HG03280 (cell line): ENCODE results near the gene LRRC8B.
"Not testable (repeated sequence)": the region's sequence is repeated elsewhere in the genome, so short reads cannot be mapped to it uniquely, and the experiment has no call there.

Experiments used
- ATAC-seq: cut with Tn5 transposase; IDR thresholded peaks from one replicate; pipeline ENCODE4 v1.9.1; 2021; ENCODE audit warnings: mild to moderate bottlenecking, moderate library complexity; ENCODE audit not compliant: unreplicated experiment

Gene LRRC8B

DNA sequence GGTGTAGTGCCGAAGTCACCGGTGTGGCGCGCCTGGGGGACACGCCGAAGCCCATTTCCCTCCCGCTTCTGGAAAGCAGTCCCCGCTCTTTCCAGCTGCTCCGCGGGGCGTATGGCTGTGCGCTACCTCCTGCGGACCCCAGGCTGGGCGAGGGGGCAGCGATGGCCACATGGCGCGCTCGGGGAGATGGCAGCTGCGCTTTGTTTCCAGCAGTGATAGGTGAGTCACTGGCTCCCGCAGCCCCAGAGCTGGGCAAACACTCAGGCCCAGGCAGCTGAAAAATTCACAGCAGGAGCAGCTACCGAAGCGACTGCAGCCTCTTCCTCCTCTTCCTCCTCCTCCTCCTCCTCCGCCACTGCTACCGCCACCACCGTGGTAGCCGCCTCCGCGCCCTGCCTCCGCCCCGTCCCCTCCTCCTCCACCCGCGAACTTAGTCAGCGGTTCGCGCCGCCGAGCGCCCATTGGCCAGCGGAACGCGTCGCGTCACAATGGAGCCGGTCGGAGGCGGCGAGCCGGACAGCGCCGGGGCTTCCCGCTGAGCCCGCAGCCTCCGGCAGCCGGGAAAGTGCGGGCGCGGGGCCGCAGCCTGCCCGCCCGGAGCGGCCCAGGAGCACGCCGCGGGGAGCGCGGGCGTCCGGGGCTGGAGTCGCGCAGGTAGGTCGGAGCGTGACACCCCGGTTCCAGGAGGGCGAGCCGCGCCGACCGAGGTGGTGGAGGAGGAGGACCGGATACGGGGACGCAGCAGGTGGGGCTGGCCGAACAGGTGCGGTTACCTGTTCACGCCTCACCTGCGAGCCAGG, at the start of gene LRRC8B:
Gene LRRC8B (plus strand): TSS at position 461 of the 800 bp plus-strand sequence. CDS start 57,822 bp downstream, outside the sequence.
- peak; percentile 92 for ATAC-seq

GRCh38 chr1:89475269-89475668, 49.4 kb upstream of the LRRC8B start:
- ATAC-seq, result no peak

DNA sequence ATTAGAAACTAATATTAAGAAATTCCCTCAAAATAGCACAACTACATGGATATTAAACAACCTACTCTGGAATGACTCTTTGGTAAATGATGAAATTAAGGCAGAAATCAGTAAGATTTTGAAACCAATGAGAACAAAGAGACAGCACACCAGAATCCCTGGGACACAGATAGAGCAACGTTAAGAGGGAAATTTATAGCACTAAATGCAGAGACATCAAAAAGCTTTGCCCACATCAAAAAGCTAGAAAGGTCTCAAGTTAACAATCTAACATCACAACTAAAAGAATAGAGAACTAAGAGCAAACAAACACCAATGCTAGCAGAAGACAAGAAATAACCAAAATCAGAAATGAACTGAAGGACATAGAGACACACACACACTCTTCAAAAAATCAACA, 48.6 kb upstream of the LRRC8B start:
- no peak for ATAC-seq

GRCh38 chr1:89483010-89483756, 41.4 kb upstream of the LRRC8B start:
- peak; percentile 57 for ATAC-seq

DNA sequence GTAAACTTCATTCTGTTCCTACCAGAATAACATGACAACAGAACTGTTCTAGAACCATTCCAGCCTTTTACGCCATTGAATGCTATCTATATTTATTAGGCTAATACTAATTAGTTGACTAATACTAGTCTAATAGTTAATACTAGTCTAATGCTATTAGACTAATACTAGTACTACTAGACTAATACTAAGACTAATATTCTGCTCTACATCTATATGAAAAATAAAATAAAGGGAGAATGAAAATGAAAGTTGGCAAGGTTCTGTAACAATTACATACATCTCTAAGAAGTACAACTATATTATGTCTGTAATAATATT, 40.9 kb upstream of the LRRC8B start:
- ATAC-seq, result no peak

GRCh38 chr1:89484092-89485038, 40.3 kb upstream of the LRRC8B start:
- no peak for ATAC-seq

DNA sequence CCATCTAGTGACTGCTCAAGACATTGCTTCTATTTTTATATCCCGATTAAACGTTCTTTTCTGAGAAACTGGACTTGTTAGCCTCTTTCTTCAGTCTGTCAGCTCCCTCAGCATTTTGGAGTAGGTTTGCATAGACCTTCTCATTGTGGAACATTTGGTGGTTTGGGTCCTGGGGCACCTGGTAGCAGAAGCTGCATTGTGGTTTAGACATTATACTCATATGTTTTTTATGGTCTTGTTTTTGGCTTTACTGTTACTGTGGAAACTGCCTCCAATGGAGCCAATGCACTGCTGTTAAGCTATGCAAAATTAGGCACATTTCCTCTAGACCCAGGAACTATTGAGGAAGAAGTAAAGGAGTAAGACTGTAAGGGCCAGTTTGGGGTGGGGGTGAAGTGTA, 36.7 kb upstream of the LRRC8B start:
- ATAC-seq, result peak; percentile 76

DNA sequence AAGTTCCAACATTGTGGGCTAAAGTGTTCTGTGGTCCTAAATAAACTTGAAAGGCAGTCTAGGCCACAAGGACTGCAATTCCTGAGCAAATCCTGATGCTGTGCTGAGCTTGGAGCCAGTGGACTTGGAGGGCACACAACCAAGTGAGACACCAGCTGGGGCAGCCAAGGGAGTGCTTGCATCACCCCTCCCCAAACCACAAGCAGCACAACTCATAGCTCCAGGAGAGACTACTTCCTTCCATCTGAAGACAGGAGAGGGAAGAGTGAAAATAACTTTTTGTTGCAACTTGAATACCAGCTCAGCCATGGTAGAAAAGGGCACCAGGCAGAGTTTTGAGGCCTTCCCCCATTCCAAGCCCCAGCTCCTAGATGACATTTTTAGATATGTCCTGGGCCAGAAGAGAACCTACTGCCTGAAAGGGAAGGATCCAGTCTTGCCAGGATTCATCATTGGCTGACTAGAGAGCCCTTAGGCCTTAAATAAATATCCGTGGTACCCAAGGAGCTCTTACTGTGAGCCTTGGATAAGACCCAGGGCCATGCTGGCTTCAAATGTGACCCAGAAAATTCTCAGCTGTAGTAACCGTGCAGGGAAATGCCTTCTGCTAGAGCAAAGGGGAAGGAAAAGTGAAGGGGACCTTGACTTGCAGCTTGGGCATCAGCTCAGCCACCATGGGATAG, 35.4 kb upstream of the LRRC8B start:
- ATAC-seq, result no peak

- ATAC-seq, result no peak
Measured at GRCh38 chr1:89490389-89490788, 34.2 kb upstream of the LRRC8B start.

GRCh38 chr1:89499320-89499719, 25.3 kb upstream of the LRRC8B start:
- ATAC-seq, result no peak

GRCh38 chr1:89502042-89502441, 22.6 kb upstream of the LRRC8B start:
- no peak for ATAC-seq

DNA sequence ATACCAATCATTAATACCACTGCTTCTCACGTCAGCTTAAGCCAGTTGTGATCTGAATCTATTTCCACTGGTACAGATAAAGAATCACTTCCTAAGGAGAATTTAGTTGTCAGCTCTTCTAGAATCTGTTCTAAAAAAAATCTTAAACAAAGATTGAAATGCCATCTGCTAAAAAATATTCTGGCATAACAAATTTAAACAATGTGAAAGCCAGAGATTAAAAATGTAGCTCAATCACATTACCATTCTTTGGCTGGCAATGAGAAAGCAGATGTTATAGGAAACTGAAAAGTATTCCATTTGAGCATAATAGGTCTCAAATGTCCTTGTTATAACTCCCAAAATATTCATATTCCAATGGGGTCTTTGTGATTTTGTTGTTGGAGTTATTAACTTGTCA, 21.7 kb upstream of the LRRC8B start:
- no peak for ATAC-seq

DNA sequence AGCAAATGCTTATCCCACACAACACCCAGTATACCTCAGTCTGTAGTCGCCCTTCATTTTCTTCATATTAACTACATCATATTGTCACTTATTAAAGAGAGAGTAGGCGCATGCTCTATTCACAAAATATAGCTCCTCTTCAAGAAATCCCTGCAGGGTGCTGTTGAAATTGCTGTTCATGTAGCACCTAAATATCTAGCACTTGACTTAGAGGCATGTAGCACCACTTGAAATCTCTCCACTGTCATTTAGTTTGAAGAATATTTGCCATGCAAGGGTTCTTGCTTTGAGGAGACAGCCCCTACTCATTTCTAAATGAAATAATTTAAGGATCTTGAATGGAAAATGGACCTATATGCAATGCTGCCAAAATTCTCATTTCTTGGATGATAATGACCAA, 20.9 kb upstream of the LRRC8B start:
- ATAC-seq, result no peak

- ATAC-seq, result not testable (repeated sequence)
Measured at GRCh38 chr1:89510061-89510460, 14.6 kb upstream of the LRRC8B start.

DNA sequence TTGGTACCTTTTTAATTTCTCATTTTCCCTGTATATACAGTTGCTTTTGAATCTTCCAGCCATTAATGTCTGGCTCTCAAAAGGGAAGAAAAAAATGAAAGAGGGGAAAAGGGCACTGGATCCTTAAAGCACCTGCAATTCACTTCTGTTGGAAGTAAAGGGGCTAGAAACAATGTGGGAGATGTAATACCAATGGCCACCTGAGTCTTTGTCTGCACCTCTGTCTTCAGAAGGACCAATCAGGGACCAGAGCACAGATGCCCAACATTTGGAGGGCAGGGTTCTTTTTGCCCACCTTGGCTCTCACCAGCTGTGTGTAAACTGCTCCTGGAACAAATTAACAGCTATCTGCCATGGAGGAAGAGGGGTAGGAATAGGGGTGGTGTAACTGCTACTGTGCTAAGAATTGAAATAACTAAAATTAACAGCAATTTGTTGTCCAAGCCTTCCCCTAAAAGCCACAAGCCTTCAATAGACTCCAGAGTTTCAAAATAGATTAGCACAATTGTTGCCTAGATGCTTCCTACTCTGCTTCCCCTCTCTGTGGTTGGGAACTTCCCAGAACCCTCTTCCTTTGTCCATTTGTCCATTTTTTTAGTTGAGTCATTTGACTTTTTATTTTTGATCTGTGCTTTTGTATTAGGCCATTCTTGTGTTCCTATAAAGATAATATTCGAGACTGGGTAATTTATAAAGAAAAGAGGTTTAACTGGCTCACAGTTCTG, 11.5 kb upstream of the LRRC8B start:
- ATAC-seq, result no peak

- no peak for ATAC-seq
Measured at GRCh38 chr1:89516055-89516454, 8.6 kb upstream of the LRRC8B start.

DNA sequence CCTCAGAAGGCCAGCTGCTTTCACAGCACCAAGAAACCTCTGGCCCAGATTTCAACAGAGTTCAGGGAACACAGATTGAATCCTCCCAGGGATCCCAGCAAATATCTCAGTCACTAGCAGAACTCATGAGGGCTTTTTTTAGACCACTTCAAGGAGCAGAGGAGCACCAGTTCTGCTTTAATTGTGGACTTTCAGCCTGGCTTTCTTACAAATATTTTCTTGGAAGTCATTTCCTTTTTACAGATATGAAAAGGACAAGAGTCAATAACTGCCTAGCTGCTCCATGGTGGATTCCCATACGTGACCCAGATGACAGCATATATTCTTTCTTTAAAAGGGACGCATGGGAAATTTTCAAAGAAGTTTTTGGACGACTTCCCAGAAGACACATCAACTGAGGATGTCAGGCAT, 6.4 kb upstream of the LRRC8B start:
- no peak for ATAC-seq

DNA sequence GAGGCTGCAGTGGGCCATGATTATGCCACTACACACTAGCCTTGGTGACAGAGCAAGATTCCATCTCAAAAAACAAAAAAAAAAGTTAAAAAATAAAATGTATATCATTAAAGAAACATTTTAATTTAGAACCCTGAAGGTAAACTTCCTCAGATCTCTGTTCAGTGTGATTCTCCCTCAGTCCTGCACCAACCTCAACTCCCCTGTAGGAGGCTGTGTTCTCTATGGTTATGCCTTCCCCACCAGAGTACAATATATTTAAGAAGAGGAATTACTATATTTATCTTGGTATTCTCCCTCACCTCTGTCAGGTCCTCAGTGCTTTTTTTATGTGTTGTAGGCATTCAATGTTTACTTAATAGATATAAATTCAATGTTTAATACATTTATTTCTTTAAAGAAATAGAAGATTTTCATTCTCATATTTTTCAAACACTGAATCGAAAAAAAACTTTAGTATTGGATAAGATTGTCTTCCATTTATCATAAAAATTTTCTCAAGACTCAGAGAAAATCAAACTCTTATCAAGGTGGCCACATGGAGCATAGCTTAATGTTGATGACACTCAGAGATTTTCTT, 4.8 kb upstream of the LRRC8B start:
- peak; percentile 43 for ATAC-seq

GRCh38 chr1:89521977-89522376, 2.7 kb upstream of the LRRC8B start:
- not testable (repeated sequence) for ATAC-seq
